ENCODE measurements around the gene LONP2. TPM values are rescaled to one million over a fixed set of nuclear protein-coding genes. Genes with fewer than 3 reads are reported as not detected.

The LONP2 gene
- total and polyA plus RNA-seq, 2 experiments from 2014 or later = 12.4 to 25.2 TPM

GRCh38 chr16:48256579-48257177 is 12.6 kb downstream of the LONP2 start:
- TF ChIP-seq ETS1 (IDR thresholded peaks at IDR 0.05) (no peak), ZNF114 (CRISPR knock-in tag; IDR thresholded peaks at IDR 0.05) (no peak), EZH2phosphoT487 (IDR thresholded peaks at IDR 0.05; ENCODE audit: unreplicated experiment) (no peak), CTCF (conservative IDR thresholded peaks at IDR 0.05; ENCODE audit: low read depth in 2 of 2) (no peak), REST (IDR thresholded peaks at IDR 0.05; ENCODE audit: unreplicated experiment) (no peak), POLR2AphosphoS5 (IDR thresholded peaks at IDR 0.05; ENCODE audit: low read depth) (no peak), CREB1 (CRISPR knock-in tag; IDR thresholded peaks at IDR 0.05; ENCODE audit: low read depth) (no peak), EZH2 (IDR thresholded peaks at IDR 0.05; ENCODE audit: low read depth, unreplicated experiment) (no peak), ZNF462 (CRISPR knock-in tag; IDR thresholded peaks at IDR 0.05) (no peak)
- Histone ChIP-seq H3K36me3 (ENCODE audit: insufficient read depth) (peaks cover 12% of the 10 kb centered on the region; the same call in 1 of the 2 replicates), H3K27me3 (ENCODE audit: insufficient read depth) (no peaks in the 10 kb centered on the region), H3K9me2 (ENCODE audit: insufficient read depth) (no peaks in the 10 kb centered on the region), H3K4me2 (no peak overlapping the region), H4K20me1 (replicated peaks; ENCODE audit: insufficient read depth) (no peaks in the 10 kb centered on the region; the same call in 1 of the 2 replicates), H3K27ac (ENCODE audit: low read depth) (no peak overlapping the region), H3F3A (replicated peaks; ENCODE audit: low read depth) (no peaks in the 10 kb centered on the region), H3K79me2 (replicated peaks; ENCODE audit: insufficient read depth) (0 out of 2 replicates have a peak, but pooled peaks cover 8% of the 10 kb centered on the region), H2AFZ (no peak overlapping the region), H3K4me1 (ENCODE audit: insufficient read depth) (no peaks in the 10 kb centered on the region), H3K4me3 (no peak overlapping the region)
- Mint-ChIP-seq H3K36me3 (ENCODE audit: low read depth) (peaks cover 12% of the 10 kb centered on the region; the same call in 2 of the 3 replicates), H3K27me3 (ENCODE audit: insufficient read depth, low read depth, poor library complexity) (peaks cover 1% of the 10 kb centered on the region), H3K27ac (no peak overlapping the region), H3K4me1 (no peaks in the 10 kb centered on the region), H3K4me3 (no peak overlapping the region), H3K9me3 (no peaks in the 10 kb centered on the region)
- DNase-seq (ENCODE audit: low spot score) (no peak), ATAC-seq (no peak)

Measured in GM23338 (cell line).